ENCODE data around the gene PTPRM. TPM values are rescaled to one million over a fixed set of nuclear protein-coding genes. Genes with fewer than 3 reads are reported as not detected.

Gene PTPRM
- total and polyA plus RNA-seq, 2 donors (not counting 3 experiments of a cell fraction or from before 2014, with no cell fraction given) = 37.4 to 43.7 TPM

GRCh38 chr18:8232791-8233190, 665.7 kb downstream of the PTPRM start:
- Histone ChIP-seq H3K27me3 (ENCODE audit: control insufficient read depth in 2 of 2, insufficient read depth in 2 of 2, low read length in 2 of 2) (no peaks in the 10 kb centered on the region), H3K4me3 (replicated peaks in 1 of 3; ENCODE audit: insufficient read depth in 1 of 3, low read depth in 1 of 3, low read length in 3 of 3) (no peak overlapping the region), H2AFZ (ENCODE audit: low read depth, low read length) (no peak overlapping the region), H3K4me1 (ENCODE audit: control insufficient read depth, extremely low read depth, insufficient read depth, low read length) (no peaks in the 10 kb centered on the region), H3K27ac (ENCODE audit: insufficient read depth, low read depth, low read length) (no peak overlapping the region), H3K36me3 (ENCODE audit: control insufficient read depth in 2 of 2, extremely low read depth in 1 of 2, insufficient read depth in 2 of 2, low read length in 2 of 2) (no peaks in the 10 kb centered on the region), H3K9ac (replicated peaks; ENCODE audit: extremely low read depth, insufficient read depth, low read length) (no peak overlapping the region), H3K4me2 (ENCODE audit: insufficient read depth, low read length) (no peak overlapping the region), H3K9me1 (replicated peaks; ENCODE audit: control insufficient read depth, extremely low read depth, insufficient read depth, low read length) (no peaks in the 10 kb centered on the region), H3K79me2 (ENCODE audit: control insufficient read depth, insufficient read depth, low read length) (no peaks in the 10 kb centered on the region), H3K9me3 (replicated peaks; ENCODE audit: control insufficient read depth, insufficient read depth, low read length) (no peaks in the 10 kb centered on the region), H4K20me1 (replicated peaks; ENCODE audit: control insufficient read depth, extremely low read depth, insufficient read depth, low read length) (no peaks in the 10 kb centered on the region)
- CTCF ChIA-PET = no interaction called here
- no peak for DNase-seq (ENCODE audit: low read depth, low spot score)
- dilution Hi-C loops (cut with MboI; ENCODE audit: extremely low pct_ligation_motif_present, low sequenced_read_pairs) = no loop called here
- intact Hi-C loops (cut with micrococcal nuclease) = no loop called here
- POLR2A ChIA-PET = no interaction called here
- no peak for FAIRE-seq
- BruUV-seq (replicated peaks) = no TSS peak
- TF ChIP-seq MAX (IDR thresholded peaks at IDR 0.05; ENCODE audit: insufficient read depth, insufficient read length) (no peak), POLR2AphosphoS5 (IDR thresholded peaks at IDR 0.05; ENCODE audit: insufficient read depth, low read depth, low read length) (no peak), GATA2 (IDR thresholded peaks at IDR 0.05; ENCODE audit: insufficient read depth, insufficient read length, low read depth, low read length) (no peak), POLR2A (IDR thresholded peaks at IDR 0.05; ENCODE audit: low read depth, low read length) (no peak), EZH2 (IDR thresholded peaks at IDR 0.05; ENCODE audit: borderline replicate concordance, low read depth, low read length, severe bottlenecking) (no peak), MYC (IDR thresholded peaks at IDR 0.05; ENCODE audit: low read depth, low read length) (no peak), FOS (IDR thresholded peaks at IDR 0.05; ENCODE audit: borderline replicate concordance, insufficient read depth, low read length) (no peak), JUN (IDR thresholded peaks at IDR 0.05; ENCODE audit: borderline replicate concordance, insufficient read depth, insufficient read length, low read depth) (no peak)
- TF ChIP-seq, protein P1, sequence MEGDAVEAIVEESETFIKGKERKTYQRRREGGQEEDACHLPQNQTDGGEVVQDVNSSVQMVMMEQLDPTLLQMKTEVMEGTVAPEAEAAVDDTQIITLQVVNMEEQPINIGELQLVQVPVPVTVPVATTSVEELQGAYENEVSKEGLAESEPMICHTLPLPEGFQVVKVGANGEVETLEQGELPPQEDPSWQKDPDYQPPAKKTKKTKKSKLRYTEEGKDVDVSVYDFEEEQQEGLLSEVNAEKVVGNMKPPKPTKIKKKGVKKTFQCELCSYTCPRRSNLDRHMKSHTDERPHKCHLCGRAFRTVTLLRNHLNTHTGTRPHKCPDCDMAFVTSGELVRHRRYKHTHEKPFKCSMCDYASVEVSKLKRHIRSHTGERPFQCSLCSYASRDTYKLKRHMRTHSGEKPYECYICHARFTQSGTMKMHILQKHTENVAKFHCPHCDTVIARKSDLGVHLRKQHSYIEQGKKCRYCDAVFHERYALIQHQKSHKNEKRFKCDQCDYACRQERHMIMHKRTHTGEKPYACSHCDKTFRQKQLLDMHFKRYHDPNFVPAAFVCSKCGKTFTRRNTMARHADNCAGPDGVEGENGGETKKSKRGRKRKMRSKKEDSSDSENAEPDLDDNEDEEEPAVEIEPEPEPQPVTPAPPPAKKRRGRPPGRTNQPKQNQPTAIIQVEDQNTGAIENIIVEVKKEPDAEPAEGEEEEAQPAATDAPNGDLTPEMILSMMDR (IDR thresholded peaks at IDR 0.05; ENCODE audit: extremely low read depth in 1 of 2, insufficient read depth in 1 of 2, low read depth in 1 of 2, low read length in 2 of 2) = no peak

Measured in endothelial cell of umbilical vein (primary cell).